ENCODE results near the gene TMEM117. TPM values are rescaled to one million over a fixed set of nuclear protein-coding genes. Genes with fewer than 3 reads are reported as not detected.

TMEM117 gene
- total RNA-seq, 5 donors from 2014 or later (not counting 1 experiment from before 2014, with no cell fraction given) = 3.3 to 4.4 (median 3.9) TPM

GRCh38 chr12:43968736-43969135, 132.9 kb downstream of the TMEM117 start:
- Histone ChIP-seq H3K27me3 (replicated peaks in 1 of 2; ENCODE audit: control insufficient read depth in 2 of 2, extremely low read depth in 1 of 2, insufficient read depth in 2 of 2, low read length in 1 of 2) (no peaks in the 10 kb centered on the region), H3K9me3 (no peaks in the 10 kb centered on the region), H3K4me1 (ENCODE audit: control insufficient read depth in 1 of 2, extremely low read depth in 1 of 2, insufficient read depth in 2 of 2, low read length in 2 of 2) (no peaks in the 10 kb centered on the region), H3K27ac (ENCODE audit: low read length) (no peak overlapping the region), H3K4me3 (ENCODE audit: control insufficient read depth in 1 of 2, extremely low read depth in 1 of 2, low read length in 1 of 2) (no peak overlapping the region), H3K36me3 (ENCODE audit: control insufficient read depth in 2 of 2, extremely low read depth in 1 of 2, insufficient read depth in 1 of 2, low read length in 1 of 2) (no peaks in the 10 kb centered on the region)
- Mint-ChIP-seq H3K9me3 (peaks cover 0 to 13% (median 0%) of the 10 kb centered on the region in 3 donors), H3K27me3 (no peaks in the 10 kb centered on the region), H3K36me3 (peaks cover 38% of the 10 kb centered on the region), H3K27ac (no peak overlapping the region), H3K4me3 (no peak overlapping the region), H3K4me1 (no peaks in the 10 kb centered on the region)
- ChIA-PET CTCF (interaction anchor here in 1 of 2 donors (0.6 kb wide), 1 partner anchor 42 kb away, joined by 3 read pairs; no protein-coding TSS in a partner anchor), POLR2A (no interaction called here)
- ATAC-seq (replicated peaks in 1 of 4) = no peak
- WGBS (ENCODE audit: insufficient coverage) = no CpG with 5 or more reads among the region's 4 CpGs
- no peak for DNase-seq

DNA sequence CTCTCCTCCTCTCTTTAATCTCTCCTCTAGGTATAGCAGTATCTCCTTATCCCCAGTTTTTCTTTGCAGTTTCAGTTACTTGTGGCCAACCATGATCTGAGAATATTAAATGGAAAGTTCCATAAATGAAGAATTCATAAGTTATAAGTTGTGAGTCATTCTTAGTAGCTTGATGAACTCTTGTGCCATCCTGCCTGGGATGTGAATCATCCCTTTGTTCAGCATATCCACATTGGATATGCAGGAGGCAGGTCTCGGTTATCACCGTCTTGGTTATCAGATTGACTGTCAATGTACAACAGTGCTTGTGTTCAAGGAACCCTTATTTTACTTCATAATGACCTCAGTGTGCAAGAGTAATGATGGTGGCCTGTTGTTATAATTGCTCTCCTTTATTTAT, 134.0 kb downstream of the TMEM117 start:
- no CpG with 5 or more reads among the region's 2 CpGs for WGBS (ENCODE audit: insufficient coverage)
- ChIA-PET CTCF (no interaction called here), POLR2A (no interaction called here)
- H3K27ac Mint-ChIP-seq = no peak overlapping the region
- H3K9me3 Mint-ChIP-seq = peaks cover 0 to 13% (median 0%) of the 10 kb centered on the region in 3 donors
- no peaks in the 10 kb centered on the region for H3K4me1 ChIP-seq (ENCODE audit: control insufficient read depth in 1 of 2, extremely low read depth in 1 of 2, insufficient read depth in 2 of 2, low read length in 2 of 2)
- ATAC-seq (replicated peaks in 1 of 4) (no peak), DNase-seq (no peak)
- H3K4me1 Mint-ChIP-seq = no peaks in the 10 kb centered on the region
- H3K4me3 ChIP-seq (ENCODE audit: control insufficient read depth in 1 of 2, extremely low read depth in 1 of 2, low read length in 1 of 2) = no peak overlapping the region
- no peak overlapping the region for H3K4me3 Mint-ChIP-seq
- no peak overlapping the region for H3K27ac ChIP-seq (ENCODE audit: low read length)
- H3K27me3 Mint-ChIP-seq = no peaks in the 10 kb centered on the region
- peaks cover 40% of the 10 kb centered on the region for H3K36me3 Mint-ChIP-seq
- no peaks in the 10 kb centered on the region for H3K9me3 ChIP-seq
- no peaks in the 10 kb centered on the region for H3K27me3 ChIP-seq (replicated peaks in 1 of 2; ENCODE audit: control insufficient read depth in 2 of 2, extremely low read depth in 1 of 2, insufficient read depth in 2 of 2, low read length in 1 of 2)
- no peaks in the 10 kb centered on the region for H3K36me3 ChIP-seq (ENCODE audit: control insufficient read depth in 2 of 2, extremely low read depth in 1 of 2, insufficient read depth in 1 of 2, low read length in 1 of 2)

DNA sequence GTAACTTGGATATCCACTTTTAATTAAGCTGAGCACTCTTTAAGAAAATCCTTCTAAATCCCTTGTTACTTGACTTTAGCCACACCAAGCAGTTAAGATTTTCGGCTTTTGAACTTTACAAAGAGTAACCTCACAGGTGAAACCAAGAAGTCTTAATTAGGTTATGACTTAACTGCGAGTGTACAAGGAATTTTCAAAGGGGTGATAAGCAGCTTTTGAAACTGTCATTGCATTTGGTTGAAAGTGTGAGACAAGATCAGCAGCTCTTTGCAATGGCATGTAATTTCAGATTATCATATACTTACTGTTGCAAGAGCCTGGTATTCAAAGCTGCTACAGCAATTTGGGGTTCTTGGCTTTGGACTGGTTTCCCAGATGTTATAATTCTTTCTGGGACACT, 137.5 kb downstream of the TMEM117 start:
- no peaks in the 10 kb centered on the region for H3K4me1 ChIP-seq (ENCODE audit: control insufficient read depth in 1 of 2, extremely low read depth in 1 of 2, insufficient read depth in 2 of 2, low read length in 2 of 2)
- H3K27me3 Mint-ChIP-seq = no peaks in the 10 kb centered on the region
- no peak overlapping the region for H3K27ac ChIP-seq (ENCODE audit: low read length)
- H3K4me3 Mint-ChIP-seq = no peak overlapping the region
- peaks cover 6 to 16% (median 10%) of the 10 kb centered on the region in 3 donors for H3K9me3 Mint-ChIP-seq
- H3K4me3 ChIP-seq (ENCODE audit: control insufficient read depth in 1 of 2, extremely low read depth in 1 of 2, low read length in 1 of 2) = no peak overlapping the region
- no peak overlapping the region for H3K27ac Mint-ChIP-seq
- ChIA-PET CTCF (no interaction called here), POLR2A (no interaction called here)
- no peaks in the 10 kb centered on the region for H3K27me3 ChIP-seq (replicated peaks in 1 of 2; ENCODE audit: control insufficient read depth in 2 of 2, extremely low read depth in 1 of 2, insufficient read depth in 2 of 2, low read length in 1 of 2)
- H3K36me3 Mint-ChIP-seq = peaks cover 49% of the 10 kb centered on the region
- H3K36me3 ChIP-seq (ENCODE audit: control insufficient read depth in 2 of 2, extremely low read depth in 1 of 2, insufficient read depth in 1 of 2, low read length in 1 of 2) = no peaks in the 10 kb centered on the region
- no peaks in the 10 kb centered on the region for H3K9me3 ChIP-seq
- no peak for DNase-seq
- WGBS (ENCODE audit: insufficient coverage) = 60% methylated on average over 1 of the region's 2 CpGs
- H3K4me1 Mint-ChIP-seq = no peaks in the 10 kb centered on the region
- no peak for ATAC-seq (replicated peaks in 1 of 4)

DNA sequence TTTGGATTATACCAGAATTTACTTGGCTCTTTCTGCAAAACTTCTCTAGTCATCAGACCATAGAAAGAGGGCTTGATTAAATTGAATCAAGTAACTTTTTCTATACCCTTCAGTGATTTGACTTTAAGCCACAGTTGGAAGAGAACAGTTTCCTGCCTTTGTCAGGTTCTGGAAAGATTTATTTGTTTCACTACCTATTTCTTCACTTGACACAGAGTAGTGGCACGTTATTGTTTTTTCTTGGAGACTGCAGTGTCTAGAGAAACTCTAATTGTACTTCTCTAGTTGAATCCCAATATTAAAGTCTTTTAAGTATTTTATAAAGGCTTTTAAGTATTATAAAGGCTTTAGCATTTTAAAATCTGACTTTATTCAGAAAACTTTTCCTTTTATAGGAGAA, 138.1 kb downstream of the TMEM117 start:
- ATAC-seq (replicated peaks in 1 of 4) (no peak), DNase-seq (no peak)
- Mint-ChIP-seq H3K36me3 (peaks cover 54% of the 10 kb centered on the region), H3K9me3 (peaks cover 10 to 23% (median 13%) of the 10 kb centered on the region in 3 donors), H3K4me3 (no peak overlapping the region), H3K27ac (no peak overlapping the region), H3K27me3 (no peaks in the 10 kb centered on the region), H3K4me1 (no peaks in the 10 kb centered on the region)
- ChIA-PET POLR2A (no interaction called here), CTCF (no interaction called here)
- no peaks in the 10 kb centered on the region for H3K27me3 ChIP-seq (replicated peaks in 1 of 2; ENCODE audit: control insufficient read depth in 2 of 2, extremely low read depth in 1 of 2, insufficient read depth in 2 of 2, low read length in 1 of 2)
- no CpG with 5 or more reads among the region's 1 CpG for WGBS (ENCODE audit: insufficient coverage)
- H3K36me3 ChIP-seq (ENCODE audit: control insufficient read depth in 2 of 2, extremely low read depth in 1 of 2, insufficient read depth in 1 of 2, low read length in 1 of 2) = no peaks in the 10 kb centered on the region
- no peak overlapping the region for H3K27ac ChIP-seq (ENCODE audit: low read length)
- H3K4me1 ChIP-seq (ENCODE audit: control insufficient read depth in 1 of 2, extremely low read depth in 1 of 2, insufficient read depth in 2 of 2, low read length in 2 of 2) = no peaks in the 10 kb centered on the region
- no peak overlapping the region for H3K4me3 ChIP-seq (ENCODE audit: control insufficient read depth in 1 of 2, extremely low read depth in 1 of 2, low read length in 1 of 2)
- no peaks in the 10 kb centered on the region for H3K9me3 ChIP-seq

GRCh38 chr12:43976027-43976426, 140.1 kb downstream of the TMEM117 start:
- 78% methylated on average over 2 of the region's 3 CpGs for WGBS (ENCODE audit: insufficient coverage)
- Histone ChIP-seq H3K4me3 (ENCODE audit: control insufficient read depth in 1 of 2, extremely low read depth in 1 of 2, low read length in 1 of 2) (no peak overlapping the region), H3K27ac (ENCODE audit: low read length) (no peak overlapping the region), H3K27me3 (replicated peaks in 1 of 2; ENCODE audit: control insufficient read depth in 2 of 2, extremely low read depth in 1 of 2, insufficient read depth in 2 of 2, low read length in 1 of 2) (no peaks in the 10 kb centered on the region), H3K36me3 (ENCODE audit: control insufficient read depth in 2 of 2, extremely low read depth in 1 of 2, insufficient read depth in 1 of 2, low read length in 1 of 2) (no peaks in the 10 kb centered on the region), H3K9me3 (no peaks in the 10 kb centered on the region), H3K4me1 (ENCODE audit: control insufficient read depth in 1 of 2, extremely low read depth in 1 of 2, insufficient read depth in 2 of 2, low read length in 2 of 2) (no peaks in the 10 kb centered on the region)
- ATAC-seq (replicated peaks in 1 of 4) (no peak), DNase-seq (no peak)
- POLR2A ChIA-PET = no interaction called here
- Mint-ChIP-seq H3K36me3 (peaks cover 54% of the 10 kb centered on the region), H3K27ac (no peak overlapping the region), H3K4me3 (no peak overlapping the region), H3K9me3 (peaks cover 10 to 27% (median 19%) of the 10 kb centered on the region in 3 donors), H3K27me3 (no peaks in the 10 kb centered on the region), H3K4me1 (no peaks in the 10 kb centered on the region)
- CTCF ChIA-PET = interaction anchor here in 1 of 2 donors (0.6 kb wide), 1 partner anchor 26 kb away, joined by 4 read pairs; no protein-coding TSS in a partner anchor

- H3K27ac Mint-ChIP-seq = no peak overlapping the region
- peaks cover 10 to 24% (median 19%) of the 10 kb centered on the region in 3 donors for H3K9me3 Mint-ChIP-seq
- H3K4me1 ChIP-seq (ENCODE audit: control insufficient read depth in 1 of 2, extremely low read depth in 1 of 2, insufficient read depth in 2 of 2, low read length in 2 of 2) = no peaks in the 10 kb centered on the region
- no peaks in the 10 kb centered on the region for H3K27me3 Mint-ChIP-seq
- H3K4me3 ChIP-seq (ENCODE audit: control insufficient read depth in 1 of 2, extremely low read depth in 1 of 2, low read length in 1 of 2) = no peak overlapping the region
- no peaks in the 10 kb centered on the region for H3K4me1 Mint-ChIP-seq
- H3K27me3 ChIP-seq (replicated peaks in 1 of 2; ENCODE audit: control insufficient read depth in 2 of 2, extremely low read depth in 1 of 2, insufficient read depth in 2 of 2, low read length in 1 of 2) = no peaks in the 10 kb centered on the region
- POLR2A ChIA-PET = interaction anchor here in 1 of 2 donors (0.5 to 0.6 kb wide), 2 partner anchors 16 to 1343 kb away, joined by 3 to 5 read pairs; no protein-coding TSS in a partner anchor
- DNase-seq (no peak), ATAC-seq (replicated peaks in 1 of 4) (no peak)
- H3K27ac ChIP-seq (ENCODE audit: low read length) = no peak overlapping the region
- H3K36me3 ChIP-seq (ENCODE audit: control insufficient read depth in 2 of 2, extremely low read depth in 1 of 2, insufficient read depth in 1 of 2, low read length in 1 of 2) = no peaks in the 10 kb centered on the region
- peaks cover 43% of the 10 kb centered on the region for H3K36me3 Mint-ChIP-seq
- H3K9me3 ChIP-seq = no peaks in the 10 kb centered on the region
- H3K4me3 Mint-ChIP-seq = no peak overlapping the region
- CTCF ChIA-PET = no interaction called here
- 94% methylated on average over 2 of the region's 2 CpGs for WGBS (ENCODE audit: insufficient coverage)
These were observed 142.7 kb downstream of the TMEM117 start for GRCh38 chr12:43978556-43978955.

GRCh38 chr12:43979450-43979849, 143.6 kb downstream of the TMEM117 start:
- Histone ChIP-seq H3K4me1 (ENCODE audit: control insufficient read depth in 1 of 2, extremely low read depth in 1 of 2, insufficient read depth in 2 of 2, low read length in 2 of 2) (no peaks in the 10 kb centered on the region), H3K27ac (ENCODE audit: low read length) (no peak overlapping the region), H3K36me3 (ENCODE audit: control insufficient read depth in 2 of 2, extremely low read depth in 1 of 2, insufficient read depth in 1 of 2, low read length in 1 of 2) (no peaks in the 10 kb centered on the region), H3K9me3 (no peaks in the 10 kb centered on the region), H3K27me3 (replicated peaks in 1 of 2; ENCODE audit: control insufficient read depth in 2 of 2, extremely low read depth in 1 of 2, insufficient read depth in 2 of 2, low read length in 1 of 2) (no peaks in the 10 kb centered on the region), H3K4me3 (ENCODE audit: control insufficient read depth in 1 of 2, extremely low read depth in 1 of 2, low read length in 1 of 2) (no peak overlapping the region)
- ChIA-PET CTCF (no interaction called here), POLR2A (no interaction called here)
- DNase-seq (no peak), ATAC-seq (replicated peaks in 1 of 4) (no peak)
- Mint-ChIP-seq H3K4me3 (no peak overlapping the region), H3K9me3 (peaks cover 10 to 24% (median 19%) of the 10 kb centered on the region in 3 donors), H3K27ac (no peak overlapping the region), H3K27me3 (no peaks in the 10 kb centered on the region), H3K36me3 (peaks cover 43% of the 10 kb centered on the region), H3K4me1 (no peaks in the 10 kb centered on the region)
- WGBS (ENCODE audit: insufficient coverage) = no CpG with 5 or more reads among the region's 3 CpGs
